ENCODE measurements around the gene BRINP3. TPM values are rescaled to one million over a fixed set of nuclear protein-coding genes. Genes with fewer than 3 reads are reported as not detected.

BRINP3 gene
- total RNA-seq, 2 donors from 2014 or later: 19.1 to 19.6 TPM

DNA sequence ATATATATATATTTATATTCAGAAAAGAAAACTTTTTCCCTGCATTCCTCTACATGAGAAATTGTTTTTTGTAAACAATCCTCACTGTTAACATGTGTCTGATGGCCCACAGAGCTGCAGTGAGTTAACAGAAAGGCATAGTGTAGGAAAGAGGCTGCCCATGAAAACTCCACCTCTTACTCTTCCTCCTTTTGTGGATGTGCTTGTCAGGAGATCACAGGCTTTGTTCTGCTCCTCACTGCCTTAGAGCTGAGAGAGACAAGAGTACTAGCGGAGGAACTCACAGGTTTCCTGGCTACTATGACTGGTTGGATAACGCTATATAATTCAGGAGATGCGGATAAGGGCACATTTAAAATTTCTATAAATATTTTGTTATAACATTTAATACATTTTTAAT, 200.6 kb downstream of the BRINP3 start:
- Histone ChIP-seq H3K9me3 (no peaks in the 10 kb centered on the region), H3K36me3 (no peaks in the 10 kb centered on the region), H3K4me3 (no peak overlapping the region), H3K4me1 (no peaks in the 10 kb centered on the region), H3K27ac (no peak overlapping the region), H3K9ac (ENCODE audit: low read depth in 2 of 2, low read length in 2 of 2) (no peak overlapping the region), H3K27me3 (no peaks in the 10 kb centered on the region)
- TF ChIP-seq, protein P1, sequence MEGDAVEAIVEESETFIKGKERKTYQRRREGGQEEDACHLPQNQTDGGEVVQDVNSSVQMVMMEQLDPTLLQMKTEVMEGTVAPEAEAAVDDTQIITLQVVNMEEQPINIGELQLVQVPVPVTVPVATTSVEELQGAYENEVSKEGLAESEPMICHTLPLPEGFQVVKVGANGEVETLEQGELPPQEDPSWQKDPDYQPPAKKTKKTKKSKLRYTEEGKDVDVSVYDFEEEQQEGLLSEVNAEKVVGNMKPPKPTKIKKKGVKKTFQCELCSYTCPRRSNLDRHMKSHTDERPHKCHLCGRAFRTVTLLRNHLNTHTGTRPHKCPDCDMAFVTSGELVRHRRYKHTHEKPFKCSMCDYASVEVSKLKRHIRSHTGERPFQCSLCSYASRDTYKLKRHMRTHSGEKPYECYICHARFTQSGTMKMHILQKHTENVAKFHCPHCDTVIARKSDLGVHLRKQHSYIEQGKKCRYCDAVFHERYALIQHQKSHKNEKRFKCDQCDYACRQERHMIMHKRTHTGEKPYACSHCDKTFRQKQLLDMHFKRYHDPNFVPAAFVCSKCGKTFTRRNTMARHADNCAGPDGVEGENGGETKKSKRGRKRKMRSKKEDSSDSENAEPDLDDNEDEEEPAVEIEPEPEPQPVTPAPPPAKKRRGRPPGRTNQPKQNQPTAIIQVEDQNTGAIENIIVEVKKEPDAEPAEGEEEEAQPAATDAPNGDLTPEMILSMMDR (IDR thresholded peaks at IDR 0.05): no peak
- intact Hi-C loops (cut with DNase I): no loop called here
- no peak for DNase-seq

DNA sequence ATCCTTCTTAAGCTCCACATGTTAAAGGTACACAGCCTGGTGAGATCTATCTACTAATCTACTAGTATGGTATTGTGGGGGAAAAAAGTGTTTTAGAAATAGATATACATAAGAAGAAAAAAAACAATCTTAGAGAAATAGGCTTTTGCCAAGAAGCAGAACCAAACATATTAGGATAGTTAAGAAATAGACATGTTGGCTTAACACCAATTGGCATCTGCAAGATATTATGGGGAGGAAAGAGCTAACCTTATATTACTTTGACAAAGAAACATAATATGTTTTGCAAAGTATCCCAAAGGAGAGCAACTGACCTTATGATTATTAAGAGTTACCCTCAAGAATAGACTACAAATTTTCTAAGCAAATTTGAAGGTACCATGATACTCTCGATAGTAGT, 202.9 kb downstream of the BRINP3 start:
- Histone ChIP-seq H3K36me3 (no peaks in the 10 kb centered on the region), H3K27ac (no peak overlapping the region), H3K4me1 (no peaks in the 10 kb centered on the region), H3K27me3 (no peaks in the 10 kb centered on the region), H3K9me3 (no peaks in the 10 kb centered on the region), H3K4me3 (no peak overlapping the region), H3K9ac (ENCODE audit: low read depth in 2 of 2, low read length in 2 of 2) (no peak overlapping the region)
- TF ChIP-seq, protein P1 (IDR thresholded peaks at IDR 0.05): no peak
- intact Hi-C loops (cut with DNase I): no loop called here
- DNase-seq: no peak

DNA sequence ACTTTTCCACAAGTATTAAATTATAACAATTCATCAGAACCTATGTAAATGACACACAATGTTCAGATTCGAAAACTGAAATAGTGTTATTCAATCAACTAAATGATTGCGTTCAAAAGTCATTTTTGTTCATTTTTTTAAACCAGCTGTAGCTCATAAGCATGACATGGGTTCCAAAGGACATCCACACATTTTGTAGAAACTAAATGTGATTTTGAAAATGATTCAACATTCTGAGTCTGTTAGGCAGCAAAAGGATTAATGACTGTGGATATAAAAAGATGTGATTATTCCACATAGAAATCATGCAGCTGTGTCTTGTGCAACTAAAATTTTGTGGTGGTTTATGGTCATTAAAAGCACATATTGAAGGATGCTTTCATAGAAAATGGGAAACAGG, 204.5 kb downstream of the BRINP3 start:
- H3K9me3 ChIP-seq: no peaks in the 10 kb centered on the region
- H3K4me1 ChIP-seq: no peaks in the 10 kb centered on the region
- TF ChIP-seq, protein P1 (IDR thresholded peaks at IDR 0.05): no peak
- no peak for DNase-seq
- H3K9ac ChIP-seq (ENCODE audit: low read depth in 2 of 2, low read length in 2 of 2): no peak overlapping the region
- H3K36me3 ChIP-seq: no peaks in the 10 kb centered on the region
- intact Hi-C loops (cut with DNase I): no loop called here
- H3K27ac ChIP-seq: no peak overlapping the region
- no peak overlapping the region for H3K4me3 ChIP-seq
- H3K27me3 ChIP-seq: no peaks in the 10 kb centered on the region

DNA sequence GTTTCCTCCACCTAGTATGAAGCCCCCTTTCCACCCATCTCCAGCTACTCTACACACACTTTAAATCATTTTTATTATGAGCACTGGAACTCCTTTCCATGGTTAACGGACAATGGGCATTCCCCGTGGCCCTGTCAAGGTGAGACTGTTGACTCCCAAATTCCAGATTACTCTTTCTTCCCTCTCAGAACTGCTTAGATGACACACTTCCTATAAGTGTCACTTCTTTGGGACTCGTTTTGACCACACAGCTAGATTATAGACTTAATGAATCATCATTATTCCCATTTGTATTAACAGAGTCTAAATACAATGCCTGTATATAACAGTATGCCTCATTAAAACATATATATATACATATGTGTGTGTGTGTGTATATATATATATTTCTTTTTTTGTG, 215.1 kb downstream of the BRINP3 start:
- TF ChIP-seq, protein P1 (IDR thresholded peaks at IDR 0.05): no peak
- Histone ChIP-seq H3K4me3 (no peak overlapping the region), H3K27ac (no peak overlapping the region), H3K9ac (ENCODE audit: low read depth in 2 of 2, low read length in 2 of 2) (no peak overlapping the region), H3K4me1 (no peaks in the 10 kb centered on the region), H3K9me3 (no peaks in the 10 kb centered on the region), H3K27me3 (no peaks in the 10 kb centered on the region), H3K36me3 (no peaks in the 10 kb centered on the region)
- no peak for DNase-seq
- intact Hi-C loops (cut with DNase I): no loop called here

DNA sequence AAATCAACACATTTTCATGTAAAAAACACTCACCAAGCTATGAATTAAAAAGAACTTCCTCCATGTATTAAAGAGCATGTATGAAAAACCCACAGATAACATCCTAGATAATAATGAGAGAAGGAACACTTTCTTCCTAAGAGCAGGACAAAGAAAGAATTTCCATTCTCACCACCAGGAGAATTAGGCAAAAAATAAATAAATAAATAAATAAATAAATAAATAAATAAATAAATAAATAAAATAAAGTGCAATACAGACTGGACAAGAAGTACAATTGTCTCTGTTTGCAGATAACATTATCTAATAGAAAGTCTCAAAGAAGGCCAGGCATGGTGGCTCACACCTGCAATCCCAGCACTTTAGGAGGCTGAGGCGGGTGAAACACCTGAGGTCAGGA, 218.2 kb downstream of the BRINP3 start:
- Histone ChIP-seq H3K4me1 (no peaks in the 10 kb centered on the region), H3K27ac (no peak overlapping the region), H3K36me3 (no peaks in the 10 kb centered on the region), H3K27me3 (no peaks in the 10 kb centered on the region), H3K9me3 (no peaks in the 10 kb centered on the region), H3K9ac (ENCODE audit: low read depth in 2 of 2, low read length in 2 of 2) (no peak overlapping the region), H3K4me3 (no peak overlapping the region)
- intact Hi-C loops (cut with DNase I): no loop called here
- TF ChIP-seq, protein P1 (IDR thresholded peaks at IDR 0.05): no peak
- DNase-seq: no peak

DNA sequence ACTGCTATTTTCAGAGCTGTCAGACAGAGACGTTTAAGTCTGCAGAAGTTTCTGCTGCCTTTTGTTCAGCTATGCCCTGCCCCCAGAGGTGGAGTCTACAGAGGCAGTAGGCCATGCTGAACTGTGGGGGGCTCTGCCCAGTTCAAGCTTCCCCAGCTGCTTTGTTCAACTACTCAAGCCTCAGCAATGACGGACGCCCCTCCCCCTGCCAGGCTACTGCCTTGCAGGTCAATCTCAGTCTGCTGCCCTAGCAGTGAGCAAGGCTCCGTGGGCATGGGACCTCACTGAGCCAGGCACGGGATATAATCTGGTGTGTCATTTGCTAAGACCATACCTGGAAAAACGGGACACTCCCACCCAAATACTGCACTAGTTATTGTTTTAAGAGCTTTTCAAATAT, 219.7 kb downstream of the BRINP3 start:
- H3K4me1 ChIP-seq: no peaks in the 10 kb centered on the region
- no peaks in the 10 kb centered on the region for H3K9me3 ChIP-seq
- TF ChIP-seq, protein P1 (IDR thresholded peaks at IDR 0.05): no peak
- no peaks in the 10 kb centered on the region for H3K27me3 ChIP-seq
- no peaks in the 10 kb centered on the region for H3K36me3 ChIP-seq
- H3K27ac ChIP-seq: no peak overlapping the region
- intact Hi-C loops (cut with DNase I): no loop called here
- H3K9ac ChIP-seq (ENCODE audit: low read depth in 2 of 2, low read length in 2 of 2): no peak overlapping the region
- no peak for DNase-seq
- H3K4me3 ChIP-seq: no peak overlapping the region
